OCI-LY3 (cell line): ENCODE measurements around the gene NEK3.

Source experiments
- H2AFZ ChIP-seq: fragments of 200-600, 300-600 bp; shearing (Covaris generic); 2 replicates; pipeline ENCODE4 v1.6.0; 2014; ENCODE audit warnings: antibody characterized with exemption, low read depth, low read length
- H3K27ac ChIP-seq: fragments of 200-600, 300-600 bp; sonication (generic); 2 replicates; pipeline ENCODE4 v1.5.1; 2014; ENCODE audit warnings: mild to moderate bottlenecking, low read length, moderate library complexity, mixed read lengths
- H3K27me3 ChIP-seq: fragments of 200-600, 300-600 bp; sonication (generic); 2 replicates; pipeline ENCODE4 v1.6.1; 2014; ENCODE audit warnings: low read depth, low read length, mixed read lengths
- H3K36me3 ChIP-seq: fragments of 200-600, 300-600 bp; sonication (generic); replicated peaks from 2 replicates; pipeline ENCODE3; 2014; ENCODE audit warnings: low read depth, low read length, mixed read lengths
- H3K4me1 ChIP-seq: fragments of 300-600, 200-600 bp; sonication (generic); 2 replicates; pipeline ENCODE4 v1.6.1; 2014; ENCODE audit warnings: low read length, mixed read lengths
- H3K4me2 ChIP-seq: fragments of 200-600, 300-600 bp; sonication (generic); 2 replicates; pipeline ENCODE4 v1.6.1; 2014; ENCODE audit warnings: low read length, mixed read lengths
- H3K4me3 ChIP-seq: fragments of 300-600, 200-600 bp; sonication (generic); 2 replicates; pipeline ENCODE4 v1.5.1; 2014; ENCODE audit warnings: antibody characterized with exemption, mild to moderate bottlenecking, low read length, moderate library complexity
- H3K79me2 ChIP-seq: fragments of 300-600, 200-600 bp; shearing (Covaris generic); 2 replicates; pipeline ENCODE4 v1.6.1; 2014; ENCODE audit warnings: mild to moderate bottlenecking, low read length, mixed read lengths
- H3K9ac ChIP-seq: fragments of 300-600, 200-600 bp; shearing (Covaris generic); 2 replicates; pipeline ENCODE4 v1.6.0; 2014; ENCODE audit warnings: mild to moderate bottlenecking, low read length, moderate library complexity
- H3K9me3 ChIP-seq: fragments of 200-600, 300-600 bp; shearing (Covaris generic); 2 replicates; pipeline ENCODE4 v1.6.1; 2014; ENCODE audit warnings: low read length, mixed read lengths; ENCODE audit not compliant: insufficient read depth
- H4K20me1 ChIP-seq: fragments of 200-600, 300-600 bp; sonication (generic); 2 replicates; pipeline ENCODE4 v1.6.1; 2016; ENCODE audit warnings: low read length, mixed read lengths; ENCODE audit not compliant: insufficient read depth
- EZH2phosphoT487 ChIP-seq: fragments of 200-600 bp; shearing (Covaris generic); IDR thresholded peaks from 2 replicates; pipeline ENCODE4 v1.6.1; 2018; ENCODE audit warnings: antibody characterized with exemption, mixed run types, low read depth
- TF ChIP-seq, protein P1 (sequence below): fragments of 200-600, 300-600 bp; sonication (generic); IDR thresholded peaks from 2 replicates; pipeline ENCODE4 v1.5.1; 2014; ENCODE audit warnings: antibody characterized with exemption, low read length, low read depth

Gene NEK3

DNA sequence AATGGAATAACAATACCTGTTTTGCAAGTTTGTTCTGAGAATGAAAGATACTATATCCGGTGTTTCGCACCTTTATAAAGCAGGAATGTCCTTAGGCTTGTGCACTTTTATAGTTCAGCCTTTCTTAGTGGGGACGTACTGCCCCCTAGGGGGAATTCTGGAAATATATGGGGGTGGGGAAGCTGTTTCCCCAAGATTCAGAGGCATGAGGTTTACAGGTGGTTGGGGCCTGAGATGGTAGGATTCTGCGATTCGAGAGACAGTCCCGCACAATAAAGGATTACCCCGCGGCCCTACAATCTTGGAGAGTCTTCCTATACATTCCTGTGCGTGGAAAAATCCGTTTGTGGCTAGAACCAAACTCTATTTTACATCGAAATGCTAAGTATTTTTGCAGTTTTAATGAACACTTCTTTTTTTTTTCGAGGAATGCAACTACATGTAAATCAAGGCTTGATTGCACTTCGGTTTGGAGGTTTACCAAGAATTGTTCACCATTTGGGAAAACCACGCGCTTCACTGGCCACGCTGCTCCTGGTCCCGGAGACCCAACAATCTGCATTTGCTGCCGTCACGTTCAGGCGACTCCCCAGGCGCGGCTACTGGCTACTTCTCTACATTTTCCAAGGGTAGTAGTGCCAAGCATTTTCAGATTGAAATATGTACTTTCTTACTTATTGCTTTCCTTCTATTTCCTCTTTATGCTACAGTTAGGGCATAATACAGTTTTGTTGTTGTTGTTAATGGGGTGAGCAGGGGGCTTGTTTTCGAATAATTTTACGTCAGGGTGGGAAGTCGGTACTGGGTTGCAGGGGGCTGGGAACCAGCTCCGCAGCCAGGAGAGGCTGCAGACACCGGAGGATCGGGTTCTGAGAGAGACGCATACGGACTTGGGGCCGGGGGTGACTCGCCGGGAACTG, 31.4 kb downstream of the NEK3 start:
- Histone ChIP-seq H3K27ac (no peak overlapping the region), H3K36me3 (peaks cover 17% of the 10 kb centered on the region), H2AFZ (peak overlapping the region; percentile 55), H3K4me3 (peak overlapping the region; percentile 77), H3K4me2 (peak overlapping the region; percentile 89), H3K4me1 (peaks cover 10% of the 10 kb centered on the region), H3K9ac (peak overlapping the region; percentile 36), H4K20me1 (no peaks in the 10 kb centered on the region), H3K9me3 (no peaks in the 10 kb centered on the region), H3K79me2 (no peaks in the 10 kb centered on the region), H3K27me3 (peaks cover 5% of the 10 kb centered on the region)
- TF ChIP-seq, protein P1, sequence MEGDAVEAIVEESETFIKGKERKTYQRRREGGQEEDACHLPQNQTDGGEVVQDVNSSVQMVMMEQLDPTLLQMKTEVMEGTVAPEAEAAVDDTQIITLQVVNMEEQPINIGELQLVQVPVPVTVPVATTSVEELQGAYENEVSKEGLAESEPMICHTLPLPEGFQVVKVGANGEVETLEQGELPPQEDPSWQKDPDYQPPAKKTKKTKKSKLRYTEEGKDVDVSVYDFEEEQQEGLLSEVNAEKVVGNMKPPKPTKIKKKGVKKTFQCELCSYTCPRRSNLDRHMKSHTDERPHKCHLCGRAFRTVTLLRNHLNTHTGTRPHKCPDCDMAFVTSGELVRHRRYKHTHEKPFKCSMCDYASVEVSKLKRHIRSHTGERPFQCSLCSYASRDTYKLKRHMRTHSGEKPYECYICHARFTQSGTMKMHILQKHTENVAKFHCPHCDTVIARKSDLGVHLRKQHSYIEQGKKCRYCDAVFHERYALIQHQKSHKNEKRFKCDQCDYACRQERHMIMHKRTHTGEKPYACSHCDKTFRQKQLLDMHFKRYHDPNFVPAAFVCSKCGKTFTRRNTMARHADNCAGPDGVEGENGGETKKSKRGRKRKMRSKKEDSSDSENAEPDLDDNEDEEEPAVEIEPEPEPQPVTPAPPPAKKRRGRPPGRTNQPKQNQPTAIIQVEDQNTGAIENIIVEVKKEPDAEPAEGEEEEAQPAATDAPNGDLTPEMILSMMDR = peak; percentile 96
- no peak for TF ChIP-seq EZH2phosphoT487

DNA sequence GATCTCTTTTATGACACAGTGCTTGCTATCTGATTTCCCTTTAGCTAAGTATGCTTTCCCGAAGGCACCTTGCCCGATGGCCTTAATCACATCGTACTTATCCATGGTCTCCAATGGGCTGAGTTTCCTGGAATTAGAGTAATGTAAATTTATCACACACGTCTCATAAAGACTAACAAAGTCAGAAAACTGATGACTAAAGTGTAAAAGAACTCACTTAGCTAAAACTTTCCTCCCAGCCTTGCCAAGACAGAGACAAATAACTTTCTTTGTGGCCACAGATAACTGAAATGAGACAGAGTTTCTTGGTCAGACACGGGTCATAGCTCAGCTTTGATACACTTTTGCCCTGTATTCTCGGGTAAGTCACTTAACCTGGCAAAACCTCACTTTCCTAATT, 32.0 kb downstream of the NEK3 start:
- peaks cover 5% of the 10 kb centered on the region for H3K27me3 ChIP-seq
- H2AFZ ChIP-seq = no peak overlapping the region
- peak overlapping the region; percentile 77 for H3K4me3 ChIP-seq
- peak overlapping the region; percentile 89 for H3K4me2 ChIP-seq
- H4K20me1 ChIP-seq = no peaks in the 10 kb centered on the region
- H3K9ac ChIP-seq = no peak overlapping the region
- peaks cover 10% of the 10 kb centered on the region for H3K4me1 ChIP-seq
- no peaks in the 10 kb centered on the region for H3K9me3 ChIP-seq
- peaks cover 12% of the 10 kb centered on the region for H3K36me3 ChIP-seq
- no peak for TF ChIP-seq EZH2phosphoT487
- TF ChIP-seq, protein P1 = no peak
- H3K79me2 ChIP-seq = no peaks in the 10 kb centered on the region
- H3K27ac ChIP-seq = no peak overlapping the region

DNA sequence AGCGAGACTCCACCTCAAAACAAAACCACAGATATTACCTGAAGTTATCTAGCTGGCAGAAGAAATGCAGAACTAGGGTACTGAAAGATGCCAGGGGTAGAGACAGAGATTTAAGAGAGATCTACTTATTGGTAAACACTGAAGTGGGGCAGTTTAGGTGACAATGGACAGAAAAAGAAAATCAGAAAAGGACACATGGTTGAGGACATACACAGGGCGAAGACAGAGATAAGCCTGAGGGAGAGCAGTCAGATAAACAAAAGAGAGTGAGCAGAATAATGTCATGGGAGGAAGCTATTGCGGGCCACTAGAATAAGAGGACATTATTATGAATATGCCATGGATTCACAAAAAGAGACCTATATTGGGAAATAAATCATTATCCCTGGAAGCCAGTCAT, 33.9 kb downstream of the NEK3 start:
- H3K4me3 ChIP-seq = no peak overlapping the region
- no peaks in the 10 kb centered on the region for H3K79me2 ChIP-seq
- peak overlapping the region; percentile 18; the same call in 1 of the 2 replicates for H3K4me2 ChIP-seq
- H4K20me1 ChIP-seq = no peaks in the 10 kb centered on the region
- TF ChIP-seq, protein P1 = no peak
- TF ChIP-seq EZH2phosphoT487 = no peak
- H3K9me3 ChIP-seq = no peaks in the 10 kb centered on the region
- H3K36me3 ChIP-seq = peaks cover 2% of the 10 kb centered on the region
- peaks cover 5% of the 10 kb centered on the region for H3K27me3 ChIP-seq
- H2AFZ ChIP-seq = no peak overlapping the region
- no peak overlapping the region for H3K27ac ChIP-seq
- H3K9ac ChIP-seq = no peak overlapping the region
- H3K4me1 ChIP-seq = peaks cover 13% of the 10 kb centered on the region

DNA sequence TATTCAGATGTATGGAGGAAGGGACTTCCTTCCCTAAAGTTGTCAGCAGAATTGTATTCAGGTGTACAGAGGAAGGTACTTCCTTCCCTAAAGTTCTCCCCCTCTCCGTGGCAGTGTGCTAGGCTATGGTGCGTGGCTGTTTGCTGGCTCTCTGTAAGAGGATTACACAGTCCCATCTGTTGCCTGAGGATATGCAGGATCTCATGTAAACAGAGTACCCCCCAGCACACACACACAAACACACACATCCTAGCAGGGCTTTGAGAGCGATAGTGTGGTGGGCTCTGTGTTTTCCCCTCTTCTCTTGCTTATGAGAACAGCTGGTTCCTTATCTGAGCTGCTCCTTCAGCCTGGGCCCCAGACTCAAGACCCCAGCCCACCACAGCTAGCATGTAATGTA, 40.8 kb downstream of the NEK3 start:
- H3K36me3 ChIP-seq = no peaks in the 10 kb centered on the region
- H2AFZ ChIP-seq = no peak overlapping the region
- H3K79me2 ChIP-seq = no peaks in the 10 kb centered on the region
- H3K4me2 ChIP-seq = no peak overlapping the region
- no peaks in the 10 kb centered on the region for H3K9me3 ChIP-seq
- H4K20me1 ChIP-seq = no peaks in the 10 kb centered on the region
- H3K27ac ChIP-seq = no peak overlapping the region
- H3K27me3 ChIP-seq = peaks cover 24% of the 10 kb centered on the region
- H3K4me1 ChIP-seq = peaks cover 12% of the 10 kb centered on the region
- TF ChIP-seq, protein P1 = no peak
- no peak for TF ChIP-seq EZH2phosphoT487
- no peak overlapping the region for H3K9ac ChIP-seq
- no peak overlapping the region for H3K4me3 ChIP-seq
